Fibroblast of skin of right biceps (primary cell): ENCODE measurements around the gene GPR161.

Experiments used
- DNase-seq: peaks from one replicate; pipeline ENCODE4 v3.0.0-alpha.2; 2013

Gene GPR161

GRCh38 chr1:168104535-168104934 is 32.2 kb downstream of the GPR161 start:
- DNase-seq = no peak

DNA sequence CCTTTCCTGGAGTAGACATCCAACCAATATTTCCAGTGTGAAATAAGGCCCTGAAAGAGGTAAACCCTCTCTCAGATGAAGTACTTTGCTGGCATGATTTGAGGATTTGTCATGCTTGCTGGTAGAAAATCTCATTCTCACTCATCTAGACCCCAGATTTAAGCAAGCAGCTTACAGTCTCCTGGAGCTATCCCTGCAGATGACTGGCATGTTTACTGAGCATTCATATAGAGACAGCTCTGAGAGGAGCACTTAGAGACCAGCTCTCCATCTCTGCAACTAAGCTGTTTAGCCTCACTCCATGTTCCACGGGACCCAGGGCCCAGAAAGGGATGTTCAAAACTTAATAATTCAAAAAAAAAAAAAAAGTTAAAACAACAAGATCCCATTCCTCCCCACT is 34.2 kb downstream of the GPR161 start:
- DNase-seq = no peak

DNA sequence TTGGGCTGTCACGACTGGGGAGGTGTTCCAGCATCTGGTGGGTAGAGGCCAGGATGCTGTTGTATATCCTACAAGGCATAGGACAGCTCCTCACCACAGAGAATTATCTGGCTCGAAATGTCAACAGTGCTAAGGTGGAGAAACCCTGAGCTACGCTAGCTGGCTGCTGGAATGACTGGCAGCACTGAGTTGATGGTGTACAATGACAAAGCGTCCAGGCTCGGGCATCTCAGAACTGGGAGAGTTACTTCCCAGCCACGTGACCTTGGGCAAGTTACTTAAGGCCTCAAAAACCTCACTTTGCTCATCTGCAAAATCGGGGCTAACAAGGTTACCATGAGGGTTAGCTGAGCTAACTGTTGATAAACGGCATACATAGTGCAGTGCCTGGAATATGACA is 35.4 kb downstream of the GPR161 start:
- no peak for DNase-seq

- DNase-seq = no peak
Measured at GRCh38 chr1:168100315-168101002, 36.3 kb downstream of the GPR161 start.

GRCh38 chr1:168099337-168099801 is 37.4 kb downstream of the GPR161 start:
- DNase-seq = no peak

DNA sequence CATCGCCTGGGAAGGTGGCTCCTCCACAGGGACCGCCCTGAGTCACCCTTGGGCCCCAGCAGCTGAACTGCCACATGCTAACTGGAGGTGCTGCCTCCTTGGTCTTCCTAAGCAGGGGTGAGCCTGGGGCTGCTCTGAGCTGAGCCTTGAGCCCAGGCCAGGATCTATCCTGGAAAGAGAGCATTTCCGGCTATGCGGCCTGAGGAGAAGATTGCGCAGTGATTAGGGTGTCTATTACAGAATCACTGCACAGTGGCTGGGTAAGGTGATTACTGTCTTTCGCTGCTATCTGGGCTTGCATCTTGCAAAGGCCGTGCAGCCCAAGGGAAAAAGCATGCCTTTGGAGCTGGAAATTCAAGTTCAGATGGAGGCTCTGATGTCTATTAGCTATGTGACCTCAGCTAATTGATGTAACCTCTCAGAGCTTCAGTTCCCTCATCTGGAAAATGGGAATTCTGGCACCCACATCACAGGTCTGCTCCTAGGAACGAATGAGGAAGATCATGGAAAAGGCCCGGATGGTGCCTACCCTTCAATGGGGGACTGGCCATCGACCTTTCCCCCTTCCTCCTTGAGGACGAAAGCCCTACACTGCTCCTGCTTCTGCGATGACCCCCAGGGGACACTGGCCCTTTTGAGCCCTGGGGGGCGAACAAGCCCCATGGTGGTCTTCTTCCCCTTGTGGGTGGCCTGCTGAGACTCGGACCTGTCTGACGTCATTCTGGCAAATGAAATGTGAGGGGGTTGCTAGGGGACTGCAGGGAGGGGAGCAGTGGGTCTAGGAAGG is 38.0 kb downstream of the GPR161 start:
- DNase-seq = no peak

GRCh38 chr1:168097921-168098528 is 38.7 kb downstream of the GPR161 start:
- DNase-seq = no peak

GRCh38 chr1:168096296-168097165 is 40.2 kb downstream of the GPR161 start:
- no peak for DNase-seq

DNA sequence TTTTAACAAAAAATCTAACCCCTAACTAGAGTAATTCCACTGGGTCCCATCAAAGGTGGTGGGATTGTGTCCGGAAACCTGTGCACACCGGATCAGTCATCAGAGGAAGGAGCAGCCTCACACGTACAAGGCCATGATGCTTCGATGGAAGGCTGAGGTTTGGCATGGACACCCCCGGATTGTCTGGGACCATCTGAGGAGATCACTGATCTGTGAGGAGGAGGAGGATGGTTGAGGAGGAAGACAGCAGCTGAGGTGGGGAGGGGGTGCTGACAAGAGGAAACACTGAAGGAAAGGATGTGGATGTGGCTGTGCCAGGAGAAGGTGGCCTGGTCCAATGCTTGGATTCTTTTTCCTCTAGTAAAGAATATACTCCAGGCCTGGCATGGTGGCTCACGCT is 41.3 kb downstream of the GPR161 start:
- no peak for DNase-seq

DNA sequence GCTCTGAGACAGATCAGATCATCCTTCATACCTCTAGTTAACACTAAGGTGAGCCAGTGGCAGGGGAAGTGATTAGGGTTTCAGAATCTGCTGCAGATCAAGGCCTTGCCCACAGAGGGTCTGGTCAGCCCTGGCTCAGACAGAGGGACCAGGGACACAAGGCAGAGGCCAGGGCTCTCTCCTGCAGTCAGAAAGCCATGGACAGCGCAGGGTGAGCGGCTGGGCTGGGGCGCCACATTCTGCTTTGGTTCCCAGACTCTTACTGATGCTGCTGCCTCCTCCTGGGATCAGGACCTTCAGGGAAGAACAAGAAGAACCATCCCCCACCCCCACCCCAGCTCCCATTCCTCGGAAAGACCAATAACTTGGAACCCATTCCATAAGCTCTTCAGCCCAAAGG is 43.1 kb downstream of the GPR161 start:
- no peak for DNase-seq

- no peak for DNase-seq
Measured at GRCh38 chr1:168092566-168093355, 44.0 kb downstream of the GPR161 start.

GRCh38 chr1:168091720-168092550 is 44.8 kb downstream of the GPR161 start:
- DNase-seq = no peak

GRCh38 chr1:168091063-168091462 is 45.7 kb downstream of the GPR161 start:
- no peak for DNase-seq

- no peak for DNase-seq
Measured at GRCh38 chr1:168090395-168090794, 46.3 kb downstream of the GPR161 start.

DNA sequence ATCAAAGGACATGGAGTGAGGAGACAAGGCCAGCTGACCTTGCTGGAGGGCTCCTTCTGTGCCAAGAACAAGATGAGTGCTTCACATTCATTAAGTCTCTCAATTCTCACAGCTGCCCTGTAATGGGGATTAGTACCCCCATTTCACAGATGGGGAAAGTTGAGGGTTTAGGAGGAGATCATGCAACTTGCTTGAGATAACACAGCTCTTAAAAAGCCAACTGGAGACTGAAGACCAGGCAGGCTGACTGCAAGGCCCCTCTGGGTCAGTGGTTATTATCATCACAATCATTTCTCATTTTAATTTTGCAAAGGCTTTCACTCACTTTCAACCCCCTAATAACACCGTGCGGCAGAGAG is 46.8 kb downstream of the GPR161 start:
- DNase-seq = no peak

- DNase-seq = no peak
Measured at GRCh38 chr1:168089326-168089978, 47.3 kb downstream of the GPR161 start.

DNA sequence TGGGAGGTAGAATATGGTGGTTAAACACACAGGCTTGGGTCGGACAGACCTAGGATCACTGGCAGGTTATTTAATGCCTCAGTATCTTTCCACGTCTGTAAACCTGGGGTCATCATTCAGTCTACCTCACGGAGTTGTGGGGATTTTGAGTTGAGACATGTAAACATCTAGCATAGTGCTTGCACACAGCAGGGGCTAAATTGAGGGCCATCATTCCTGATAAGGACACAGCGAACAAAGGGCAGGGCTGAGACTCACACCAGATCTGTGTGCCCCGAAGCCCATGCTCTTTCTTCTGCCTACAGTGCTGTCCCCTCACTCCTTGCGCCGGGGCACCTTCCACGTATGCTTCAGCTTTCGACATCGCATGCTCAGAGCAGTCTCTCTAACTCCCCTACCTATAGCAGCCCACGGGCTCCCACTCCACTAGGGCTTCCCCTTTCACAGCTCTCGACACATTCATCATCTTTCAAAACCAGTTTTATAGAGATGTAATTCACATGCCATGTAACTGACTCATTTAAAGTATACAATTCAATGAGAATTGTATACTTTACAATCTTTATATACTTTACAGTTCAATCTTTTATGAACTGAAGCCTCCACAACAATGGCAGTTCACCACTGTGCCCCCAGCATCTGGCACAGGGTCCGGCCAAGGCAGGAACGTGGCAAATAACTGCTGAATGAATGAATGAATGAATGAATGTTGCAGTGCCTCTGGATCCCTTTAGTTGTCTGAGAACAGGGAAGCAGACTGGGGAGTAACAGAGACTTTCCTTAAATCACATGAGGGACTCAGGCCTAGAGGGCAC is 48.0 kb downstream of the GPR161 start:
- no peak for DNase-seq

DNA sequence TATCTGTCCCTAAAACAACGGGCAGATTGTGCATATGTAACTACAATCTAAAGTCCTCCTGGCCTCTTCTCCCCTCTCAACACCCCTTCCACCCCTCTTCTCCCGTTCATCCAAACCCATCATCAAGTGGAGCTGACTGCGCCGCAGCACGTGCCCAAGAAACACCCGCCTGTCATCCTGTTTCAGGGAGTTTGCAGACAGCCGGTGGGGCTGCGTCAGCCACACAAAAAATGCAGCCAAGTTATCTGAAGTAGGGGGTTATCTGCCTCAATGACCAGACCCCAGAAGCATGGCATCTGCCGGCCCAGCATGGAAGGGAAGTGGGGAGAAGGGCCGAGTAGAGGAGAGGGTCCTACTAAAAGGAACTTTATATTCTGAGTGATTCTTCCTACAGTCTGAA is 49.0 kb downstream of the GPR161 start:
- no peak for DNase-seq

DNA sequence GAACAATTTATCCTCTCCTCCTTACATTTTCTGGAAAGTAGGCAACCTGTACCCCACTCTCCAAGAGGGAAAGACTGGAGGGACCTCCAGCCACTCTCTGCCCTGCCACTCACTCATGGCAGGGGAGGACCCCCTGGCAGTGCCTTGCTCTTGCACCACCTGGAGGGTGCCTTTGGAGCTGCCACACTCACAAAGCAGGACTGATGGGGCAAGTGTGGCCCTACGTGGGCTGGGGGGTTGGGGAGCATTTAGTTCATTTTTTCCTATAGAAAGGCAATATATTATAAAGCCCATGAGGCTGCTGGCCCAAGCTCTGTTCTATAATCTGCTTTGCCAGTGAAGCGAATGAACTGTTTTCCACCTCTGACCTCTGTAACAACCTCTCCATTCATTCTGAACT is 50.3 kb downstream of the GPR161 start:
- no peak for DNase-seq

- DNase-seq = no peak
Measured at GRCh38 chr1:168085401-168085872, 51.3 kb downstream of the GPR161 start.
